ELR (cell line): ENCODE measurements around the gene CSK.

ENCODE experiments used
- DNase-seq: peaks from one replicate; pipeline ENCODE4 v3.0.0-alpha.2; 2015; ENCODE audit warnings: low read depth

The CSK gene

GRCh38 chr15:74787251-74788041, 5.6 kb downstream of the CSK start:
- peak; percentile 75 for DNase-seq

- DNase-seq = no peak
Measured at GRCh38 chr15:74788042-74788682, 6.3 kb downstream of the CSK start.

GRCh38 chr15:74788683-74789151, 6.8 kb downstream of the CSK start:
- no peak for DNase-seq

GRCh38 chr15:74789171-74789631, 7.3 kb downstream of the CSK start:
- DNase-seq = no peak

GRCh38 chr15:74789741-74790079, 7.8 kb downstream of the CSK start:
- no peak for DNase-seq

- DNase-seq = peak; percentile 92
Measured at GRCh38 chr15:74790080-74790916, 8.4 kb downstream of the CSK start.

- DNase-seq = no peak
Measured at GRCh38 chr15:74791007-74791406, 9.1 kb downstream of the CSK start.

GRCh38 chr15:74791667-74792066, 9.8 kb downstream of the CSK start:
- no peak for DNase-seq

GRCh38 chr15:74792227-74793016, 10.5 kb downstream of the CSK start:
- DNase-seq = no peak

GRCh38 chr15:74793135-74794028, 11.5 kb downstream of the CSK start:
- DNase-seq = peak; percentile 45

- no peak for DNase-seq
Measured at GRCh38 chr15:74794248-74794969, 12.5 kb downstream of the CSK start.

GRCh38 chr15:74794970-74795349, 13.1 kb downstream of the CSK start:
- DNase-seq = no peak

- no peak for DNase-seq
Measured at GRCh38 chr15:74795966-74796625, 14.2 kb downstream of the CSK start.

- DNase-seq = no peak
Measured at GRCh38 chr15:74798388-74799254, 16.7 kb downstream of the CSK start.

- DNase-seq = no peak
Measured at GRCh38 chr15:74799255-74799855, 17.5 kb downstream of the CSK start.

GRCh38 chr15:74799856-74800558, 18.1 kb downstream of the CSK start:
- DNase-seq = peak; percentile 73

- DNase-seq = no peak
Measured at GRCh38 chr15:74800559-74801094, 18.7 kb downstream of the CSK start.
